HG03469 (cell line): ENCODE measurements around the gene TECTB.

Source experiments
- ATAC-seq: cut with Tn5 transposase; IDR thresholded peaks from one replicate; pipeline ENCODE4 v1.9.1; 2021; ENCODE audit warnings: mild to moderate bottlenecking, moderate library complexity, moderate number of reproducible peaks; ENCODE audit not compliant: unreplicated experiment

Gene TECTB

DNA sequence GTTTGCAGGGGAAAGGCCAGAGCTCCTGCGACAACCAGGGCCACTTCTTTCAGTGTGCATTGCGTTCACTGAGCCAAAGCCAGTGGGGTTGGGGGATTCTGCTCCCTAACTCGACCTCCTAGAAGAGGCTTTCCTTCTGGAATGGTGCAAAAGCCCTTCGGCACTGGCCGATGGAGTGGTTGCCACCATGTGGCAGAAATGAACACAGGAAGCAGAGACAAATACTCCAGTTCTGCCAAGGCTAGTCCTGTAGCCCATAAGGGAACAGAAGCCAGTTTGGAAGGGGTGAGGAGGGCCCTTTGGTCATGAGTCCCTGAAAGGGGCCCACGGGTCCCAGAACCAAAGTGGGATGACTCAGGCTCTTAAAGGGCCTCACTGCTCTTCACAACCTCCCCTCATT is 61.1 kb downstream of the TECTB start:
- no peak for ATAC-seq

DNA sequence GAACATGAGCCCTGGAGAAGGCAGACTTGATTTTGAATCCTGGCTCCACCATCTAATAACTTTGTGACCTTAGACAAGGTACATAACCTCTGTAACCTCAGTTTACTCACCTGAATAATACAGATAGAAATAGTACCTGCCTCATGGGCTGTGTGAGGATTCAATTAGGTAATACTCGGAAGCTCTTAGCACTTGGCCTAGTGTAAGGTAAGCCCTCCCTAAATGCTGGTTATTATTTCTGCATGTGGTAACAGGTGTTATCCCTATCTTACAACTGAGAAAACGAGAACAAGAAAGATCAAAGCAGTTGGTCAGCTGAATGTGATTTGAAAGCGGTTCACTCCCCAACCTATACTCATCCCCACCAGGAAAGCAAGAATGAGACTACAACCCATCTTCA is 62.0 kb downstream of the TECTB start:
- no peak for ATAC-seq

GRCh38 chr10:112345743-112346142 is 62.5 kb downstream of the TECTB start:
- ATAC-seq = no peak

- ATAC-seq = no peak
Observed at GRCh38 chr10:112346774-112347173, 63.6 kb downstream of the TECTB start.

DNA sequence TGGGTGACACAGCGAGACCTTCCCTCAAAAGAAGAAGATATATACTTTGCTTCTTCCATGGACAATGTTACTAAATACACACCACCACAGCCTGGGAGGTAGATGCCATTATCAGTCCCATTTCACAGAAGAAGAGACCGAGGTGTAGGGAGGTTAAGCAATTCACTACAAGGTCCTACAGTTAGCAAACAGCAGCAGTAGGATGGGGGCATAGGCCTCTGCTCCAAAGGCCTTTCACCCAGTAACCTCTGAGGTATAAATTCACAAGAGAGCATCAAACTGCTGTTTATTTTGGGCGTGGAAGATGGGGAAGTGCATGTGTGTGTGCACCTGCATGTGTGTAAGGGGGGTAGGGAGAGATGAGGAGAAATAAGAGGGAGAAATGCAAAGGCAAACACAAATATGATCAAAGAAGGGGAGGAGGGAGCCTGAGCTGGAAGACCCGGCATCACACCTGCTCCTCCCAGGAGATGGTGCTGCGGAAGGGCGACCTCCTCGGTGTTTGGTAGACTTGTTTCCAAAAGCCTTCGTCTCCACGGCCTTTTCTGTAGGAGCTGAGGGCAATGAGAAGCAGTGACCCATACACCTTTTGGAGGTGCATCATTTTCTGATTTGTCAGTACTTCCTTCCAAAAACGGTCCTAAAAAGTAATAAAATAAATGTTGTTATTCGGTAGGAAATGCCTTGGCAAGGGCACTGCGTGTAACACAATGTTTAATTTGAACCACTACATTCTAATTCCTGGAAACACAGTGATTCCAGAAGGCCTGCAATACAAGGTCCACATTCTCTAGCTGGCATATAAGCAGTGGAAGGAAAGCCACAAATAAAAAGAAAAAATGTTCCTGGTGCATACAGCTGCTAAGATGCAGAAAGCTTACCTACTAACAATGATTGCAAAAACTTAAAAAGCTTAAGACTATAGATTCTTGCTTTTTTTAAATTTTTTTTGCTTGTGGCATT is 64.8 kb downstream of the TECTB start:
- no peak for ATAC-seq

DNA sequence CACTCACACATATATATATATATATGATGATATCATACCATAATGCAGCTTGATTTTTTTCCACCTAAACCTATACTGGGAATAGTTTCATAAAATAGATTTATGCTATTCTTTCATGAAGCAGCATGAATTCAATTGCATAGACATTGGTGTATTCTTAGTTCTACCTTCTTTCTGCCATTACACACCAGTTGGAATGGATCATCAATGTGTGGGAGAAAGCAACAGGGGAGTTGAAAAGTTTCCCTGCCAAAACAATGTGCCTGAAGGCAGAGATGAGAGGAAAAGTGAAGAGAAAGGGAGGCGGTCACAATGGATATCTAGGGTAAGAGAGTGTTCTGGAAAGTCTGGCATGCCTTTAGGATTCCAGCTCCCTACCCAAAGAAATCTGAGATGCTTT is 65.6 kb downstream of the TECTB start:
- ATAC-seq = no peak

GRCh38 chr10:112349521-112350085 is 66.4 kb downstream of the TECTB start:
- ATAC-seq = no peak

GRCh38 chr10:112351146-112351545 is 67.9 kb downstream of the TECTB start:
- no peak for ATAC-seq

GRCh38 chr10:112352044-112352443 is 68.8 kb downstream of the TECTB start:
- no peak for ATAC-seq

GRCh38 chr10:112353046-112353445 is 69.8 kb downstream of the TECTB start:
- ATAC-seq = no peak
